ENCODE data around the gene TIMM10.
A peak's percentile ranks its signal among the peaks of the same experiment; 100 is the strongest.

The TIMM10 gene

GRCh38 chr11:57479021-57479663 is 51.4 kb downstream of the TIMM10 start:
- no peaks in the 10 kb centered on the region for H3K27me3 ChIP-seq (ENCODE audit: insufficient read depth, poor library complexity, severe bottlenecking)
- no peak overlapping the region for H3K4me3 ChIP-seq (replicated peaks; ENCODE audit: insufficient read depth, low read length)
- no peak for DNase-seq (ENCODE audit: low read depth in 1 of 2, low spot score in 1 of 2)
- H3K27ac ChIP-seq (replicated peaks), result no peak overlapping the region
- no peak for TF ChIP-seq CTCF (IDR thresholded peaks at IDR 0.05; ENCODE audit: insufficient read depth, low read length)
- peak; percentile 31; the same call in 1 of the 2 replicates for TF ChIP-seq POLR2AphosphoS5 (IDR thresholded peaks at IDR 0.05; ENCODE audit: low read depth)
- no peak for TF ChIP-seq SPI1 (IDR thresholded peaks at IDR 0.05; ENCODE audit: borderline replicate concordance, low read depth)
- no peak for TF ChIP-seq REST (IDR thresholded peaks at IDR 0.05; ENCODE audit: insufficient replicate concordance, low read depth)
- TF ChIP-seq GABPA (IDR thresholded peaks at IDR 0.05; ENCODE audit: low read depth), result no peak

Data from HL-60 (cell line).